Germinal center (tissue), 1 donor: Measurements from ENCODE around the gene FBXL7.

Experiments
- DNase-seq: peaks from one replicate; pipeline ENCODE4 v3.0.0; 2012; ENCODE audit warnings: mixed read lengths, low spot score

The FBXL7 gene

GRCh38 chr5:15545082-15545481, 45.1 kb downstream of the FBXL7 start:
- no peak for DNase-seq

- no peak for DNase-seq
Observed at GRCh38 chr5:15547261-15547839, 47.4 kb downstream of the FBXL7 start.

- no peak for DNase-seq
Observed at GRCh38 chr5:15549961-15550360, 50.0 kb downstream of the FBXL7 start.

GRCh38 chr5:15550502-15551112, 50.6 kb downstream of the FBXL7 start:
- DNase-seq: no peak

GRCh38 chr5:15551113-15551504, 51.1 kb downstream of the FBXL7 start:
- DNase-seq: no peak

- no peak for DNase-seq
Observed at GRCh38 chr5:15554542-15554941, 54.6 kb downstream of the FBXL7 start.

GRCh38 chr5:15555176-15555575, 55.2 kb downstream of the FBXL7 start:
- no peak for DNase-seq

GRCh38 chr5:15558240-15558639, 58.3 kb downstream of the FBXL7 start:
- DNase-seq: no peak

GRCh38 chr5:15558681-15559080, 58.7 kb downstream of the FBXL7 start:
- no peak for DNase-seq

- no peak for DNase-seq
Observed at GRCh38 chr5:15560421-15560820, 60.4 kb downstream of the FBXL7 start.

GRCh38 chr5:15564523-15564922, 64.5 kb downstream of the FBXL7 start:
- DNase-seq: no peak

GRCh38 chr5:15564957-15565356, 65.0 kb downstream of the FBXL7 start:
- no peak for DNase-seq

GRCh38 chr5:15566306-15566705, 66.3 kb downstream of the FBXL7 start:
- DNase-seq: no peak

- DNase-seq: no peak
Observed at GRCh38 chr5:15566789-15567188, 66.8 kb downstream of the FBXL7 start.

GRCh38 chr5:15570491-15570890, 70.5 kb downstream of the FBXL7 start:
- DNase-seq: no peak

GRCh38 chr5:15571081-15571480, 71.1 kb downstream of the FBXL7 start:
- DNase-seq: no peak

- no peak for DNase-seq
Observed at GRCh38 chr5:15571618-15572017, 71.6 kb downstream of the FBXL7 start.

GRCh38 chr5:15573590-15573989, 73.6 kb downstream of the FBXL7 start:
- DNase-seq: no peak

- no peak for DNase-seq
Observed at GRCh38 chr5:15574128-15574527, 74.1 kb downstream of the FBXL7 start.

GRCh38 chr5:15574806-15575325, 74.9 kb downstream of the FBXL7 start:
- DNase-seq: no peak

GRCh38 chr5:15575666-15576065, 75.7 kb downstream of the FBXL7 start:
- no peak for DNase-seq

GRCh38 chr5:15577132-15577531, 77.2 kb downstream of the FBXL7 start:
- DNase-seq: no peak

- no peak for DNase-seq
Observed at GRCh38 chr5:15577831-15578230, 77.9 kb downstream of the FBXL7 start.
